RPMI7951 (cell line): ENCODE measurements around the gene ANXA5. TPM values are rescaled to one million over a fixed set of nuclear protein-coding genes. Genes with fewer than 3 reads are reported as not detected.
"Not testable (repeated sequence)": the region's sequence is repeated elsewhere in the genome, so short reads cannot be mapped to it uniquely, and the experiment has no call there.

Experiments
- DNase-seq: peaks from one replicate; pipeline ENCODE4 v3.0.0-alpha.2; 2012; ENCODE audit warnings: low read depth
- total RNA-seq: library from RNA; depleted of rRNA; stranded (reverse); fragments of >200 nt; shearing (Covaris generic); gene quantifications from 2 replicates; pipeline ENCODE4 v1.2.3, GENCODE V29; 2014; rRNA removed

ANXA5 gene
- 393 and 478 TPM in 2 replicates for total RNA-seq

DNA sequence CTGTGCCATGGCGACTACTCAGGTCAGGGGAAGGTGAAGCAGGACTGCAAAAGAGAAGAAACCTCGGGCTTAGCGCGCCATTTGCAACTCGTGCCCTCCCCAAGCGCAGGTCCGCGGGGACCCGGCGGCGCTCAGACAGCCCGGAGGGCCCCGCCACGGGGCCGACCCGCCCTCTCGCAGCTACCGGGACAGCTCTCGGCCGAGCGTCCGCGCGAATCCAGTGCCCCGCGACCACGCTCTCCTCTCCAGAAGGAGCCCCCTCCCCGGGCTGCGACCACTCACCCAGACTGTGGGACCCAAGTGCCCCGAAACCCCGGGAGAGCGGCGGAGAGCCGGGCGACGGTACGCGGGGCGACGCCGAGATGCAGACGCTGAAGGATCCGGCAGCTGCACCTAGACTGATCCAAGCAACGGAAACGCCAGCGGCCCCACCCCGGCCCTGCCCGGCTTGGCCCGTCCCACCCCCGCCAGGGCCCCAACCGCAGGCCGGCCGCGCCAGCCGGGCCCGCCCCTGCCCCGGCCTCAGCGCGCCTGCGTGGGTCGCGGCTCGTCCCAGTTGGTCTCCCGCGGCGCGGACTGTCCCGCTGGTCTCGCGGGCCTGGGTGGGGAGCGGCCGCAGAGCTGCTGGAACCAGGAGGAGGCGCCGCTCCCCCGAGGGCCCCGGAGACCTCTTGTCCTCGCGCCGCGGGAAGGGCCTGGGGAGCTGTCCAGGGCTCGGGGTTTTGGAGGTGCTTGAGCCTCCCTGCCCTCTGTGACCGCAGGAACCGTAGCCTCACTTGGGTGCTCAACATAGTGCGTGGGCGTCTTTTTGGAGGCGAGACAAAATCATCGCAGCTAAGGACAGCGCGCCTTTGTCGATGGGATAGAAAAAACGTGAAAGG is at the start of gene ANXA5:
Gene ANXA5 (minus strand): TSS at position 400 of the 881 bp plus-strand sequence. CDS start 391 bp downstream, at position 9.
- DNase-seq: peak; percentile 88

DNA sequence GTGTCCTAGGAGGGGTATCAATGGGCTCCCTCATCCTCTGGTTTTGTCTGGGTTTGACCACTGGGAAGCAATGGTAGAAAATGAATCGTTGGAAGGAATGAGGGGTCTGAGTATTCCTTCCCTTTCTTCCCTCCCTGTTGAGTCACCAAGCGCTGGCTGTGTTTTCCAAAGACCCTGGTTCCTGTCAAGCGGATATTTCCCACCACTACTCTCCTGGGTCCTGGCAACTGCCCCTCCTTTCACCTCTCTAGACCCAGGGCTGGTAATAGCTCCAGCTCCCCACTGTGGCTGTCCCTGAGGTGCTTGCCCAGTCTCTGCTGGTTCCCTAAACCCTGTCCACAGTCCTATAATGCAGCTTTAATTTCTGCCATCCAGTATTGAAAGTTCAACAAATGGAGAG is 46.0 kb upstream of the ANXA5 start:
- DNase-seq: no peak

DNA sequence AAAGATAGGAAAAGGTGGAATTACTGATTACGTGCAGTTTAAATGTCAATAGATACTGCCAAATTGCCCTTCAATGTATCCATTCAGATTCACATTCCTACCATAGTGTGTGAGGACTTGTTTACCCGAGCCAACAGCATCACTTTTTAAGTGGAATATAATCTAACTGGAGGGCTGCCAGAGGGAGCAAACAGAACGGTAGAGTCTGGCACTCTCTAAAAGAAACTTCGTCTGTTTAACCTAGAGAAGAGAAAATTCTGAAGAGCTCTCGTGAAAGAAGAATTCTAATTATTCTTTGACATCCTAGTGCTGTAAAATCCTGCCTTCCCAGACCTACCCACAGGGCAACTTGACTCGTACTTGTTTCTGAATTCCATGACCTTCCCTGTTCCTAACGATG is 45.0 kb upstream of the ANXA5 start:
- no peak for DNase-seq

DNA sequence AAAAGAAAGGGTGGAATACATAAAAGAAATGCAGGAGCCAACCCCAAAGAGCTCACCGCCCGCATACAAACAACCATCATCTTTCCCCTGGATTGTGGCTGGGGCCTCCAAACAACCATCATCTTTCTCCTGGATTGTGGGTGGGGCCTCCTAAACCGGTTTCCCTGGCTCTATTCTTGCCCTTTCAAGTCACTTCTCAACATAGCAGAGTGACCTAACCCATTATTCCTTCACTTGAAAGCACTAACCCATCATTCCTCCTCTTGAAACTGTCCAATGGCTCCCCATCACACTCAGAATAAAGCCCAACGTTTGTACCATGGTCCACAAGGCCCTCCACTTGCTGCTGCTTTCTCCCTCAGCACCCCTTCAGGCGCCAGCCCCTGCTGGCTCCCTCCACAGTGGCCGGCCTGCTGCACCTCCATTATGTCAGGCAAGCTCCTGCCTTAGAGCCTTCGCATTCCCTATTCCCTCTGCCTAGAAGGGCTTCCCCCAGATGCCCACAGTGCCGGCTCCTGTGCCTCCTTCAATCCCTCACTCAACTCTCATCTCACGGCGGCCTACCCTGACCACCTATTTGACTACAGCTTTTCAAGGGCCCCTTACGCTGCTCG is 44.1 kb upstream of the ANXA5 start:
- DNase-seq: no peak

DNA sequence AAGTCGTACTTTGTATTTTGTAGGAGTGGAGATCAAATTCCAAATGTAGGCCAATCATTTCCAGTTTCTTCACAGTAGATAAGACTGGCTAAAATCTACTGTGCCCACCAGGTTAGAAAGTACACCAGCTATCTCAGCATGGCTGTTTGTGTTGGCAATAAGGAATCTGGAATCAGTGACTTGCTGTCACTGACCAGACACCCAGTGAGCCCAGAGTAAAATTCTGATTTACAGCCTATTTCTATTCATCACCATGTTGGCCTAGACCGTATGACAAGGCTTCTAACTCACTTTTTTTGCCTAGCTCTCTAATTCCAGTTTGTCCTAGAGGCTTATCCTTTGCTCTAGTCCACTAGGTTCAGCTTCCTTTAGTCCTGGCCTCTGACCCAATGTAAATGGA is 42.8 kb upstream of the ANXA5 start:
- no peak for DNase-seq

DNA sequence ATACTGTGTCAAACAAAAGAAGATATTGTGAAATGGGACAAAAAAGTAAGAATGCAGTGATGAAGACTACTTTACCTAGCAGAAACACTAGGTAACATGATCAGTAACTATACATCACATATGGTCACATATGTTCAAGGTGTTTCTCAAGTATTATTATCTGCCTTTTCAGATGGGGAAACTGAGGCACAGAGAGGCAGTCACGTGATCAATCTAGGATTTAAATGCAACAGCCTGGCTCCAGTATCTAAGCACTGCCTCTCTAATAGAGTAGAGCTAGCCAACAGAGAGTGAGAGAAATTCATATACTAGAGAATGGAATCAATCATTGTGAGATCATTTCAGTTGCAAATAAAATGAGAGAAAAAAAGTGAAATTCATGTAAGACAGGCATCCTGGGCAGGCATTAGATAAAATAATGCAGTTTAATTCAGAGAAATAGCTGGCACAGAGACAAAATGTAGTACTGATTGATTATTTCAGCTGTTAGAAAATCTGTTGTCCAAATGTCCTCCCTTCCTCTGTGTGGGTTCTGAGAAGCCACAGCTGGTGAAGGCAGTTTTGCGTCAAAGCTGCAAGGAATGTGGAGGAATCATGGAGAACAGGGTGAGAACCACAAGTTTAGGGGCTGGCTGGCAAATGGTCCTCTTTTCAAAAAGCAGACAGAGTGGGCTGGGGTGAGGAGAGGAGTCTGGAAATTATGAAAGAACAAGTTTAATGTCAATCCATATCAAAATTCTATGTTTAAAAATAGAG is 42.2 kb upstream of the ANXA5 start:
- DNase-seq: no peak

DNA sequence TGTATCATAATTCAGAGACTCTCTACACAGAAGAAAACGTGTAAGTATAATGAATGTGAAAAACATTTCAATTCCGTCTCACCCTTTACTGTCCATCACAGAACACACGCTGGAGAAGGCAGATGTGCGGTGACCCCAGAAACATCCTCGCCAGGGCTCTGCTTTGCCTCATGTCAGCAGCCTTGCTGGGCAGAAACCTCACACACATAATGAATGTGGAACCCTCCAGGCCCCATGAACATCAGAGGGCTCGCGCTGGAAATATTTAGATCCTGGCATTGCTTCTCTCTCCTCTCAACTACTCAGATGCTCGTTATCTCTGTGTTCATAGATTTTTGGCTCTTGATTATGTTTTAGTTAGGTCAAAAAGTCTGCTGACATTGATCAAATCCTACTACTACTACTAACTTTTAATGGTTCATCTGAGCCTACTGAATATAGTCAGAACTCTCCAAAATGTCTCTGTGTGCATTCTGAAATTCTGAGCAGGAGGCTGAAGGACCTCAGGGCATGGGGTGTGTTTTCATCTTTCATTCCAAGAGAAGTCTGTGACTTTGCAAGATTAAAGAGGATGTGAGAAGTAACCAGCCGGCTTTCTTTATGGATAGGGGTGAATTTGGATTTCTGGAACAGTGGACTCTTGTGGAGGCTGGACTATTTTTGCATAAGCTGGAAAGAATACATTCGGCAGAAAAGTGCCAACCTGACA is 41.2 kb upstream of the ANXA5 start:
- no peak for DNase-seq

DNA sequence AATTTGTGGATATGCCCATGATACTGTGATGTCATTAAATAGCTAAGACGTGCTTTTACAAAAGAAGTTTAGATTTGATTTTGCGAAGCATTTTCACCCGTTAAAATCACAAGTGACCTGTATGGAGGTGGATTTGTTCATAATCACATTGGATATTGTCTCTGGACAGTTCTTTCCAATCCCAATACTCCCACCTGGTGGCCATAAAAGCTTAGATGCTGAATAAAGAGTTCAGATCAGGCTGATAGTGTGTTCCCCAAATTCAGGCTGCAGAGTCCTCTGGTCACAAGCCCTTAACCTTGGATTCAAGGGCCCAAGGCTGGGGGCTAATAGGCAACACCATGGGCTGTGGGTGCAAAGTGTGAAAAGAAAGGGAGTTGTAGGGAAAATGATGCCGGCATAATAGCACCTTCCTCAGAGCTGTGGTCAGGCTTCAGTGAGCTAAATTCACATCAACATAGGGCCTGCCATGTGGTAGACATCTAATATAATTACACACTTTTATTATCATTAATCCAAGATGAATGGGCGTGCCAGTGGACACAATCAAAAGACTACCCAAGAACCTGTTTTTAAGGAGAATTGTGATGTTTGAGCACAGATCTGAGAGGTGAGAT is 40.1 kb upstream of the ANXA5 start:
- DNase-seq: peak; percentile 62

DNA sequence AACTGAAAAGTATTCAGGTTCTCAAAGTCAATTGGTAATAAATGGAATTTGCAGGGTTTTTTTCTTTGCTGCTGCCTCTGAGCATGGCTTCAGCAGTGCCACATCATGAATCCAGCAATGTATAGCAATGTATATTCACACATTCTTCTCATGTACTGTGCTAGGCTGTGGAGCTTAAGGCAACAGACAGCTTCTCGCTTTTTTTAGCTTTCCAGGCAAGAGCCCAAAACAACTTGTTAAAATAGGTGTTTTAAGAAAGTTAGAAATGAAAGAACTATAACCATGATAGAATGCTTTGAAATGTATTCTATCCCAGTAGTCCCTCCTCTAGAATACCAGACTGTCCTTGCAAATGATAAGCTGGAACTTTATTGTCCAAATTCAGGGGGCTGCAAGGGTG is 37.8 kb upstream of the ANXA5 start:
- no peak for DNase-seq

DNA sequence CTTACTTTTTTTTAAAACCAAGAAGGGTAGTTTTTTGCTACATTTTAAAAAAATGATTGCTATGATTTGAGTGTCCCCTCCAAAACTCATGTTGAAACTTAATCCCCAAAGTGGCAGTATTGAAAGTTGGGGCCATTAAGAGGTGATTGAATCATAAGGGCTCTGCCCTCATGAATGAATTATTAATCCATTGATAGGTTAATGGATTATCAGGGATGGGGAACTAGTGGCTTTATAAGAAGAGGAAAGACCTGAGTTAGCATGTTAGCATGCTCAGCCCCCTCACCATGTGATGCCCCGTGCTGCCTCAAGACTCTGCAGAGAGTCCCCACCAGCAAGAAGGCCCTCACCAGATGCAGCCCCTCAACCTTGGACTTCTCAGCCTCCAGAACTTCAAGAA is 37.2 kb upstream of the ANXA5 start:
- no peak for DNase-seq

DNA sequence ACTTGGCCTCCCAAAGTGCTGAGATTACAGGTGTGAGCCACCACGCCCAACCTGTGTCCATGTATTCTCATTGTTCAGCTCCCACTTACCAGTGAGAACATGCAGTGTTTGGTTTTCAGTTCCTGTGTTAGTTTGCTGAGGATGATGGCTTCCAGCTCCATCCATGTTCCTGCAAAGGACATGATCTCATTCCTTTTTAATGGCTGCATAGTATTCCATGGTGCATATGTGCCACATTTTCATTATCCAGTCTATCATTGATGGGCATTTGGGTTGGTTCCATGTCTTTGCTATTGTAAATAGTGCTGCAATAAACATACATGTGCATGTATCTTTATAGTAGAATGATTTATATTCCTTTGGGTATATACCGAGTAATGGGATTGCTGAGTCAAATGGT is 33.0 kb upstream of the ANXA5 start:
- not testable (repeated sequence) for DNase-seq

DNA sequence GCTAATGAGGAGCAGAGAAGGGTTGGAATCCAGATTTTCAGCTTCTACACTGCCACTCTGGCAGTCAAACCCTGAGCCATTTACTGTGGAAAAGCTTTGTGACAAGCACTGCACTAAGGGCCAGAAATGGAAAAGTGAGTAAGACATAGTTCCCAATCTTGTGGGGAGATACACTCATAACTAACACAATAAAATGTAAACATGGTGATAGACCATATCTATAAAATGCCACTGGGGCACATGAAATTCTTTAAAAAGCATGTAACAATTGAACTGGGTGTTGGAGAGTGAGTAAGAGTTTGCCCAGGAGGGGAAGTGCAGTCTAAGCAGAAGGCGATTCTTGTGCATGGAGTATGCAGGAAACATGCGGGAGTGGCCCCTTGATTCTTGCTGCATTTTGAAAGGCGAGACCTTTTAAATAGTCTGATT is 32.0 kb upstream of the ANXA5 start:
- DNase-seq: peak; percentile 66

DNA sequence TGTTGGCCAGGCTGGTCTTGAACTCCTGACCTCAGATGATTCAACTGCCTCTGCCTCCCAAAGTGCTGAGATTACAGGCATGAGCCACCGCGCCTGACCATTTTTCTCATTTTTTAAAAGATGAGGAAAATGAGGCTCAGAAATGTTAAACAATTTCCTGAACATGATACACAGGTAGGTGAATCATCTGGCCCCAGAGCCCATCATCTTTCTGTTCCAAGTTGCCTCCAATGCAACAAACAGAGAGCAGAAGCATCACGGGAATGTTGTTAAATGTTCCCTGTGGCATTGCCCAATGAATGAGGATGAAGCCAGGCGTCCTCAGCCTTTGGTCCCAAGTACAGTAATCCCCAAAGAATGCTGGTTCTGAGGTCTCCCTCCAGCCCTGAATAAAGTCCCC is 31.3 kb upstream of the ANXA5 start:
- DNase-seq: peak; percentile 64

DNA sequence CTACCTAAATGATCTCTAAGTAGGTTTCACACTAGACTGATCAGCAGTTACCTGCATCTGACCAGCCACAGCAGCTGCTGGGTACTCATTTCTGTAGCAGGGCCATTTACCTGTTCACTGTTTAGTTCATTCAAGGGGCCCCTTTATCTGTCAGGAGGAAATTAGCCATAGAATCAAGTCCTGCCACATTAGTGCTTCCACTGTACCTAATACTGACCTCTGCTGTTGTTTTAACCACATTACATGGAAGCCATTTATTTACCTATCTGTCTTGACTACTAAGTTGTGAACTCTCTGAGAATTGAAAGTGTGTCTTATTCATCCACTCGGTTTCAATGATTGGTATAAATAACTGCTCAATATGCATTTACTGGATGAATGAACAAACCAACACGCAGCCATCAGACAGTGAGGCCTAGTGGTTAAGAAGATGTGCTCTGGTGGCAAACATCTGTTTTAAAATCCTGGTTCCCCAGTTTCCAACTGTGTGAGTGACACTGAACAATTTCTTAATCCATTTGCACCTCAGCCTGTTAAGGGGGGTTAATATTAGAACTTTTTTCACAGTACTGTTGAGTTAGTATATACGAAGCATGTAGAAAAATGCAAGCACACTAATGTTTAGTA is 30.0 kb upstream of the ANXA5 start:
- DNase-seq: peak; percentile 65

DNA sequence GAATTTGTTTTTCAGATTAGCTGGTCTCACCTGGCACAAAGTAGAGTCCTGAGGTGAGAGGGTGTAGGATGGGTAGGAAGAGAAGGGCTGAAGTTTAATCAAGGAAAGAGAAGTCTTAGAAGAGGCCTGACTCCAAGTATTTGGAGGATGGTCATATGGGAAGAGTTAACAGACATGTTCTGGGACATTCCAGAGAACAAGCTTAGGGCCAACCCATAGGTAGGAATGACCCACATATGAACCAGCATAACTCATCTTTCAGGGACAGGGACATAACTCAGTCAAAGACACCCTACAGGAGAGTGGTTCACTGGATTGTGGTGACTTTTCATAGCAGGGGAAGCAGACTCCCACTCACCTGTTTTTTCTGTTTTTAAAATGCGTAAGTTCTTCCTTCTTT is 27.9 kb upstream of the ANXA5 start:
- DNase-seq: no peak

DNA sequence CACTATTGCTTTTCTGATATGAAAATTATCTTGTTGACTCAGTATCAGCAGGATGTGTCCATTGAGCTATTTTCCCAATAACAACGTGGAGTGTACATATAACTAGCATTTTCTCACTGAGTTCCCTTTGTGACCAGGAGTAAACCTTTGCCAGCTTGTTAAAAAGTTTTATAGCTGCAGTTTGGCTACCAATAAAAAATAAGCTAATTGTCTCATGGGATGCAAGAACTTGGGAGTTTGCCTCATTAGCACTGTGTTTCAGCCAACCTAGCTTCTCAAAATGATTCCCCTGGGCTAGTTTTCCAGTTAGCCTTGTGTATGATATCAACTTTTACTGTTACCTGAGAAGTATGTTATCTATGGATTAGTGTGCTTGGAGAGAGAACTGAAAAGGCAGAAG is 24.9 kb upstream of the ANXA5 start:
- DNase-seq: no peak

DNA sequence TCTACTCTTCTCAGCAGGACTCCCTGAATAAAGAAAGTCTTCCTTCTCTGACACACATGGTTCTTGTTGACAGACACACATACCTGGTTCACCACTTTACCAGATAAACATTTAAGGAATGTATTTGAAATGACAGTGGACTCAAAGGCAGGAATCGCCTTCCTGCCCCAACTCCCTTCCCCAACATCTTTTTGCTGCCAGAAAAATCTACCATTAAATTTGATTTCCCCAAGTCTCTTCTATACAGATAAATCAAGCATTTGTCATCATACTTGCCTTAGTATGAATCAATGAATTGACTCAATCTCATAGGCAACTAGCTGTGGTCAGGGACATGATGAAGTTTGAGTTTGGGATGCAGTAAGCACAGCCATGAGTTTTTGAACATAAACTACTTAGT is 23.3 kb upstream of the ANXA5 start:
- DNase-seq: no peak

DNA sequence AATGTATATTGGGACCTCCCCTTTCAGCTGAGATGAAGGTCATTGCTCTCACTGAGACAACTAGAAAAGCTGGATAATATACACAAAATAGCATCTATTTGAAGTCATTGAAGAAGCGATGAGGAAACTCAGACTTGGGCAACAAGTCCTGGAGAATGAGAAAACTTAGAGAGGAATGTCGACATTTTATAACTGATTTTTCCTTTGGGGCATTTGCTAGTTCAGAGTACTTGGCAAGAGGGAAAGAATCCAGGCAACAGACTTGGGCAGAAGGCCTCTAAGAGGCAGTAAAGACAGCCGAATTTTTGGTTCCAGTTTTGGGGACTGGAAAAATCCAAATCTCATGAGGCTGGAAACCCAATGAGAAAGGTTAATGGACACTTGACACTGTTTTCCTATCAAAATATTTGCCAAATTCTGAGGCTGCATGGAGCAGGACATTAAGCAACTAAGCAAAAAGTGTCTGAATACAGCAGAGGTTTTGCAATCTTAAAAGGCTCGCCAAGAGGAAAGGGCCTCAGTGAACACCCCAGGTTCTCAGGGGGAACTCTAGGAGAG is 21.0 kb upstream of the ANXA5 start:
- no peak for DNase-seq

DNA sequence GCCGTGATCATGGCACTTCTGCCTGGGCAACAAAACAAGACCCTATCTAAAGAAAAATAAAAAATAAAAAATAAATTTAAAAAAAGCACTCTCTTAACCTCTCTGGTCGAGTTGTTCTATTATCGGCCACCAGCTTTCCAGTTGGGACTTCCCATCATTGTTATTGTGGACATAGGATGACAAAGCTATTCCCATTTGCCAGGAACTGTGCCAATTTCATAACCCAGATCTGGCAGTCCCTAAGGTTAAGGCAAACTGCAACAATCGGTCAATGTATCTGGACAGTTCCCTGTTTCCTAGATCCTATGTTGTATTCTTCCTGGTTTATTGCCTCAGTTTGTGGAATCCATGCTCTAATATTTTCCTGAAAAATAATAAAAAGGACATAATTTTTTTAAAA is 17.8 kb upstream of the ANXA5 start:
- no peak for DNase-seq

DNA sequence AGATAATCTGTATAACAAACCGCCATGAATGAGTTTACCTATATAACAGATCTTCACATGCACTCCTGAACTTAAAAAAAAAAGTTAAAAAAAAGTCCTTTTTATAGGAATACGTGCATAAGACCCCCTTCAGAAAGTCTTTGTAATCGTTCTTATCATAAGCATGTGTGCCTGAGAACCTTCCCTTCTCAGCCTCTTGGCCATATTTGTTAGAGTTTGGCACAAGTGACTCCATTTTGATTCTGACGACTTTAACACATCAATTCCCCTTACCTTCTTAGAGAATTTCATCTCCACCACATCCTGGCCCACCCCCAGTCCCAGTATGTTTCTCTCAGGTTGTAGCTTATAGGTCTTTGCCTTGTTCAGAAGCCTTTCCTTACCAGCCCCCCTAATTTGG is 16.0 kb upstream of the ANXA5 start:
- no peak for DNase-seq
